ENCODE data around the gene KANSL1.
"Not testable (repeated sequence)": the region's sequence is repeated elsewhere in the genome, so short reads cannot be mapped to it uniquely, and the experiment has no call there.

The KANSL1 gene

GRCh38 chr17:46193151-46193625 is at the start of gene KANSL1:
KANSL1 (minus strand) TSS chr17:46193429; CDS start chr17:46172143, 21,286 bp downstream.
- peak; percentile 71 for DNase-seq (ENCODE audit: low read depth)

- DNase-seq (ENCODE audit: low read depth), result not testable (repeated sequence)
Measured at GRCh38 chr17:46231359-46231758, 38.1 kb upstream of the KANSL1 start.

GRCh38 chr17:46225274-46225794 is 32.1 kb upstream of the KANSL1 start:
- DNase-seq (ENCODE audit: low read depth), result peak; percentile 91

- DNase-seq (ENCODE audit: low read depth), result not testable (repeated sequence)
Measured at GRCh38 chr17:46224864-46225263, 31.6 kb upstream of the KANSL1 start.

- not testable (repeated sequence) for DNase-seq (ENCODE audit: low read depth)
Measured at GRCh38 chr17:46223041-46223440, 29.8 kb upstream of the KANSL1 start.

GRCh38 chr17:46216682-46217081 is 23.5 kb upstream of the KANSL1 start:
- no peak for DNase-seq (ENCODE audit: low read depth)

GRCh38 chr17:46212634-46213435 is 19.6 kb upstream of the KANSL1 start:
- DNase-seq (ENCODE audit: low read depth), result peak; percentile 47

- no peak for DNase-seq (ENCODE audit: low read depth)
Measured at GRCh38 chr17:46208997-46209396, 15.8 kb upstream of the KANSL1 start.

GRCh38 chr17:46205975-46206374 is 12.7 kb upstream of the KANSL1 start:
- DNase-seq (ENCODE audit: low read depth), result no peak

GRCh38 chr17:46202424-46202823 is 9.2 kb upstream of the KANSL1 start:
- no peak for DNase-seq (ENCODE audit: low read depth)

GRCh38 chr17:46201491-46201890 is 8.3 kb upstream of the KANSL1 start:
- DNase-seq (ENCODE audit: low read depth), result no peak

GRCh38 chr17:46200197-46200596 is 7.0 kb upstream of the KANSL1 start:
- no peak for DNase-seq (ENCODE audit: low read depth)

GRCh38 chr17:46199379-46199778 is 6.2 kb upstream of the KANSL1 start:
- DNase-seq (ENCODE audit: low read depth), result no peak

GRCh38 chr17:46198233-46198632 is 5.0 kb upstream of the KANSL1 start:
- DNase-seq (ENCODE audit: low read depth), result no peak

- no peak for DNase-seq (ENCODE audit: low read depth)
Measured at GRCh38 chr17:46197530-46197929, 4.3 kb upstream of the KANSL1 start.

GRCh38 chr17:46195939-46196716 is 2.9 kb upstream of the KANSL1 start:
- DNase-seq (ENCODE audit: low read depth), result no peak

GRCh38 chr17:46195217-46195855 is 2.1 kb upstream of the KANSL1 start:
- DNase-seq (ENCODE audit: low read depth), result no peak

- DNase-seq (ENCODE audit: low read depth), result peak; percentile 38
Measured at GRCh38 chr17:46194393-46195216, 1.4 kb upstream of the KANSL1 start.

GRCh38 chr17:46193626-46194392 is 580 bp upstream of the KANSL1 start:
- DNase-seq (ENCODE audit: low read depth), result peak; percentile 88

GRCh38 chr17:46192439-46193150 is 634 bp downstream of the KANSL1 start:
- peak; percentile 37 for DNase-seq (ENCODE audit: low read depth)

Measured in stimulated activated CD8-positive, alpha-beta memory T cell treated with anti-CD3 and anti-CD28 coated beads, Interleukin-15, amount 100 ng/mL, for 1 hour (primary cell).